Fibroblast of lung (primary cell): ENCODE measurements around the gene POT1. TPM values are rescaled to one million over a fixed set of nuclear protein-coding genes. Genes with fewer than 3 reads are reported as not detected.

Source experiments
- DNase-seq, 2 donors: peaks; one replicate each; pipeline versions ENCODE4 v3.0.0 to v3.0.0-alpha.2; 2010; ENCODE audit warnings: low read depth in 2 of 2
- H2AFZ ChIP-seq: 2 replicates; pipeline ENCODE4 v1.5.1; 2012; ENCODE audit warnings: low read length, control low read depth, inconsistent platforms
- H3K27ac ChIP-seq: 2 replicates; pipeline ENCODE4 v1.5.1; 2011; ENCODE audit warnings: low read length, control low read depth; ENCODE audit not compliant: insufficient read depth
- H3K27me3 ChIP-seq: 2 replicates; pipeline ENCODE4 v1.5.1; 2011; ENCODE audit warnings: mild to moderate bottlenecking, low read length; ENCODE audit not compliant: control insufficient read depth, insufficient read depth
- H3K36me3 ChIP-seq: 2 replicates; pipeline ENCODE4 v1.5.1; 2011; ENCODE audit warnings: low read length; ENCODE audit not compliant: control insufficient read depth, insufficient read depth
- H3K4me1 ChIP-seq: 2 replicates; pipeline ENCODE4 v1.5.1; 2011; ENCODE audit warnings: low read length; ENCODE audit not compliant: control insufficient read depth, insufficient read depth; ENCODE audit errors: extremely low read depth
- H3K4me2 ChIP-seq: 2 replicates; pipeline ENCODE4 v1.5.1; 2011; ENCODE audit warnings: low read length, control low read depth; ENCODE audit not compliant: insufficient read depth; ENCODE audit errors: extremely low read depth
- H3K4me3 ChIP-seq, 4 experiments: fragments of 200-600 bp in 1 of 4; sonication (generic) in 1 of 4; replicated peaks in 1 of 4; 2 replicates each; pipeline ENCODE4 v1.5.1; 2011 to 2016; ENCODE audit warnings: low read length in 4 of 4, low read depth in 3 of 4, mild to moderate bottlenecking in 3 of 4, control low read depth in 2 of 4, inconsistent platforms in 1 of 4, mixed read lengths in 1 of 4; ENCODE audit not compliant: insufficient read depth in 1 of 4; ENCODE audit errors: control extremely low read depth in 1 of 4
- H3K79me2 ChIP-seq: 2 replicates; pipeline ENCODE4 v1.5.1; 2012; ENCODE audit warnings: mild to moderate bottlenecking, low read length, inconsistent platforms; ENCODE audit not compliant: control insufficient read depth, insufficient read depth
- H3K9ac ChIP-seq: 2 replicates; pipeline ENCODE4 v1.5.1; 2011; ENCODE audit warnings: mild to moderate bottlenecking, low read length, control low read depth; ENCODE audit not compliant: insufficient read depth
- H3K9me3 ChIP-seq: 2 replicates; pipeline ENCODE4 v1.5.1; 2012; ENCODE audit warnings: low read depth, low read length; ENCODE audit not compliant: control insufficient read depth, insufficient read depth
- H4K20me1 ChIP-seq: 2 replicates; pipeline ENCODE4 v1.5.1; 2011; ENCODE audit warnings: low read length; ENCODE audit not compliant: control insufficient read depth, insufficient read depth; ENCODE audit errors: extremely low read depth
- CTCF ChIP-seq, 2 donors: IDR thresholded peaks in 1 of 2; conservative IDR thresholded peaks in 1 of 2; 1 replicate in 1 of 2; 2 replicates in 1 of 2; pipeline ENCODE4 v1.5.1; 2011 to 2012; ENCODE audit warnings: low read length in 2 of 2, control low read depth in 1 of 2, inconsistent platforms in 1 of 2, low read depth in 1 of 2, mild to moderate bottlenecking in 1 of 2
- EZH2 ChIP-seq: IDR thresholded peaks from 2 replicates; pipeline ENCODE4 v1.5.1; 2012; ENCODE audit warnings: low read length, control low read depth, mild to moderate bottlenecking; ENCODE audit errors: missing control alignments
- polyA plus RNA-seq, 2 donors: library from polyadenylated mRNA; depleted of rRNA in 1 of 2; stranded (reverse) in 1 of 2; unstranded in 1 of 2; fragments of >200 nt; gene quantifications; 2 replicates each; pipeline ENCODE4 v1.2.1, GENCODE V29; 2011 to 2012; ENCODE audit warnings: missing spikeins in 1 of 2
- total RNA-seq: library from RNA; depleted of rRNA; stranded (reverse); fragments of >200 nt; gene quantifications from 2 replicates; pipeline ENCODE4 v1.2.1, GENCODE V29; 2014

Gene POT1
- total and polyA plus RNA-seq, 2 donors (not counting 1 experiment from before 2014, with no cell fraction given): 25.1 to 49.5 TPM

- Histone ChIP-seq H3K4me1 (no peaks in the 10 kb centered on the region), H2AFZ (no peak overlapping the region), H3K36me3 (no peaks in the 10 kb centered on the region), H3K27ac (no peak overlapping the region), H4K20me1 (no peaks in the 10 kb centered on the region), H3K4me3 (no peak overlapping the region), H3K79me2 (no peaks in the 10 kb centered on the region), H3K27me3 (no peaks in the 10 kb centered on the region), H3K9ac (no peak overlapping the region), H3K9me3 (no peaks in the 10 kb centered on the region), H3K4me2 (no peak overlapping the region)
- no peak for TF ChIP-seq CTCF (conservative IDR thresholded peaks at IDR 0.05 in 1 of 2, IDR thresholded peaks at IDR 0.05 in 1 of 2; ENCODE audit: low read depth in 1 of 2, low read length in 2 of 2)
- no peak for TF ChIP-seq EZH2
- no peak for DNase-seq
These were observed 148.2 kb downstream of the POT1 start for GRCh38 chr7:124781418-124781817.

GRCh38 chr7:124780608-124781007 lies 149.0 kb downstream of the POT1 start:
- TF ChIP-seq CTCF (conservative IDR thresholded peaks at IDR 0.05 in 1 of 2, IDR thresholded peaks at IDR 0.05 in 1 of 2; ENCODE audit: low read depth in 1 of 2, low read length in 2 of 2): no peak
- Histone ChIP-seq H3K4me2 (no peak overlapping the region), H3K9ac (no peak overlapping the region), H3K36me3 (no peaks in the 10 kb centered on the region), H3K4me3 (no peak overlapping the region), H3K4me1 (no peaks in the 10 kb centered on the region), H3K9me3 (no peaks in the 10 kb centered on the region), H3K79me2 (no peaks in the 10 kb centered on the region), H3K27me3 (no peaks in the 10 kb centered on the region), H2AFZ (no peak overlapping the region), H4K20me1 (no peaks in the 10 kb centered on the region), H3K27ac (no peak overlapping the region)
- no peak for DNase-seq

GRCh38 chr7:124780056-124780455 lies 149.6 kb downstream of the POT1 start:
- Histone ChIP-seq H3K4me1 (no peaks in the 10 kb centered on the region), H3K27me3 (no peaks in the 10 kb centered on the region), H2AFZ (no peak overlapping the region), H3K36me3 (no peaks in the 10 kb centered on the region), H4K20me1 (no peaks in the 10 kb centered on the region), H3K9ac (no peak overlapping the region), H3K9me3 (no peaks in the 10 kb centered on the region), H3K79me2 (no peaks in the 10 kb centered on the region), H3K27ac (no peak overlapping the region), H3K4me3 (no peak overlapping the region), H3K4me2 (no peak overlapping the region)
- DNase-seq: no peak
- no peak for TF ChIP-seq EZH2
- no peak for TF ChIP-seq CTCF (conservative IDR thresholded peaks at IDR 0.05 in 1 of 2, IDR thresholded peaks at IDR 0.05 in 1 of 2; ENCODE audit: low read depth in 1 of 2, low read length in 2 of 2)
